HG02981 (cell line): Measurements from ENCODE around the gene CFAP90.

Experiments used
- ATAC-seq: cut with Tn5 transposase; IDR thresholded peaks from one replicate; pipeline ENCODE4 v1.9.1; 2021; ENCODE audit warnings: mild to moderate bottlenecking, moderate library complexity; ENCODE audit not compliant: unreplicated experiment

Gene CFAP90

GRCh38 chr5:7850395-7851239 lies at the start of gene CFAP90:
Gene CFAP90, minus strand, starts transcription at chr5:7851133. Its CDS starts 112 bp downstream, at chr5:7851021.
- ATAC-seq, result no peak

- ATAC-seq, result no peak
Observed at GRCh38 chr5:7897014-7897600, 46.2 kb upstream of the CFAP90 start.

- peak; percentile 98 for ATAC-seq
Observed at GRCh38 chr5:7894860-7895259, 43.9 kb upstream of the CFAP90 start.

GRCh38 chr5:7894439-7894838 lies 43.5 kb upstream of the CFAP90 start:
- no peak for ATAC-seq

GRCh38 chr5:7888901-7889300 lies 38.0 kb upstream of the CFAP90 start:
- no peak for ATAC-seq

GRCh38 chr5:7886849-7887475 lies 36.0 kb upstream of the CFAP90 start:
- ATAC-seq, result peak; percentile 60

GRCh38 chr5:7884491-7885267 lies 33.7 kb upstream of the CFAP90 start:
- ATAC-seq, result no peak

- ATAC-seq, result no peak
Observed at GRCh38 chr5:7882926-7883325, 32.0 kb upstream of the CFAP90 start.

- no peak for ATAC-seq
Observed at GRCh38 chr5:7881816-7882215, 30.9 kb upstream of the CFAP90 start.

- no peak for ATAC-seq
Observed at GRCh38 chr5:7881091-7881490, 30.2 kb upstream of the CFAP90 start.

GRCh38 chr5:7878381-7878873 lies 27.5 kb upstream of the CFAP90 start:
- peak; percentile 96 for ATAC-seq

GRCh38 chr5:7877851-7878250 lies 26.9 kb upstream of the CFAP90 start:
- ATAC-seq, result no peak

- peak; percentile 42 for ATAC-seq
Observed at GRCh38 chr5:7876867-7877266, 25.9 kb upstream of the CFAP90 start.

GRCh38 chr5:7875151-7875550 lies 24.2 kb upstream of the CFAP90 start:
- ATAC-seq, result no peak

- no peak for ATAC-seq
Observed at GRCh38 chr5:7874639-7875038, 23.7 kb upstream of the CFAP90 start.

- no peak for ATAC-seq
Observed at GRCh38 chr5:7873216-7873615, 22.3 kb upstream of the CFAP90 start.

- no peak for ATAC-seq
Observed at GRCh38 chr5:7872517-7873130, 21.7 kb upstream of the CFAP90 start.

GRCh38 chr5:7871653-7872052 lies 20.7 kb upstream of the CFAP90 start:
- peak; percentile 23 for ATAC-seq

GRCh38 chr5:7869474-7870136 lies 18.7 kb upstream of the CFAP90 start:
- ATAC-seq, result peak; percentile 31
